NT2/D1 (cell line): ENCODE measurements around the gene LIN7A.

Source experiments
- DNase-seq: peaks from one replicate; pipeline ENCODE4 v3.0.0-alpha.2; 2011; ENCODE audit warnings: low read depth, low spot score
- H3K27me3 ChIP-seq: 2 replicates; pipeline ENCODE4 v1.6.0; 2011; ENCODE audit warnings: mild to moderate bottlenecking; ENCODE audit not compliant: insufficient read length, insufficient read depth
- H3K36me3 ChIP-seq: 2 replicates; pipeline ENCODE4 v1.6.1; 2011; ENCODE audit warnings: mild to moderate bottlenecking, low read length, mixed read lengths; ENCODE audit not compliant: insufficient read depth, insufficient read length
- H3K4me1 ChIP-seq: 2 replicates; pipeline ENCODE4 v1.5.1; 2011; ENCODE audit not compliant: insufficient read depth, insufficient read length
- H3K4me3 ChIP-seq: 2 replicates; pipeline ENCODE4 v1.5.1; 2011; ENCODE audit warnings: low read depth; ENCODE audit not compliant: insufficient read length
- H3K9ac ChIP-seq: 2 replicates; pipeline ENCODE4 v1.6.0; 2011; ENCODE audit warnings: low read depth; ENCODE audit not compliant: insufficient read length
- H3K9me3 ChIP-seq: 2 replicates; pipeline ENCODE4 v1.5.1; 2011; ENCODE audit warnings: mild to moderate bottlenecking, low read length; ENCODE audit not compliant: insufficient read depth
- SUZ12 ChIP-seq: IDR thresholded peaks from 2 replicates; pipeline ENCODE4 v1.6.1; 2011; ENCODE audit not compliant: insufficient read length, insufficient read depth; ENCODE audit errors: extremely low read depth
- YY1 ChIP-seq: IDR thresholded peaks from 2 replicates; pipeline ENCODE4 v1.6.1; 2011; ENCODE audit not compliant: insufficient read length, insufficient read depth
- ZNF274 ChIP-seq: IDR thresholded peaks from 2 replicates; pipeline ENCODE4 v1.6.1; 2011; ENCODE audit warnings: mild to moderate bottlenecking, low read depth, low read length

LIN7A gene

GRCh38 chr12:80860206-80860605 is 77.5 kb downstream of the LIN7A start:
- no peaks in the 10 kb centered on the region for H3K27me3 ChIP-seq
- no peaks in the 10 kb centered on the region for H3K9me3 ChIP-seq
- no peak overlapping the region for H3K4me3 ChIP-seq
- no peak overlapping the region for H3K9ac ChIP-seq
- TF ChIP-seq YY1 (no peak), ZNF274 (no peak), SUZ12 (no peak)
- no peaks in the 10 kb centered on the region for H3K4me1 ChIP-seq
- DNase-seq, result no peak
- H3K36me3 ChIP-seq, result no peaks in the 10 kb centered on the region

GRCh38 chr12:80858356-80858755 is 79.4 kb downstream of the LIN7A start:
- DNase-seq, result no peak
- no peaks in the 10 kb centered on the region for H3K27me3 ChIP-seq
- no peak for TF ChIP-seq SUZ12
- no peak for TF ChIP-seq YY1
- TF ChIP-seq ZNF274, result no peak
- H3K36me3 ChIP-seq, result no peaks in the 10 kb centered on the region
- no peak overlapping the region for H3K4me3 ChIP-seq
- H3K9me3 ChIP-seq, result no peaks in the 10 kb centered on the region
- no peak overlapping the region for H3K9ac ChIP-seq
- no peaks in the 10 kb centered on the region for H3K4me1 ChIP-seq

GRCh38 chr12:80857311-80857710 is 80.4 kb downstream of the LIN7A start:
- no peaks in the 10 kb centered on the region for H3K36me3 ChIP-seq
- H3K9me3 ChIP-seq, result no peaks in the 10 kb centered on the region
- DNase-seq, result no peak
- no peak overlapping the region for H3K4me3 ChIP-seq
- no peaks in the 10 kb centered on the region for H3K4me1 ChIP-seq
- TF ChIP-seq SUZ12 (no peak), YY1 (no peak), ZNF274 (no peak)
- no peaks in the 10 kb centered on the region for H3K27me3 ChIP-seq
- no peak overlapping the region for H3K9ac ChIP-seq

- H3K9ac ChIP-seq, result no peak overlapping the region
- no peak for DNase-seq
- peaks cover 2% of the 10 kb centered on the region for H3K4me1 ChIP-seq
- TF ChIP-seq YY1 (no peak), ZNF274 (no peak), SUZ12 (no peak)
- H3K36me3 ChIP-seq, result no peaks in the 10 kb centered on the region
- H3K27me3 ChIP-seq, result no peaks in the 10 kb centered on the region
- no peaks in the 10 kb centered on the region for H3K9me3 ChIP-seq
- no peak overlapping the region for H3K4me3 ChIP-seq
Observed at GRCh38 chr12:80849337-80849736, 88.4 kb downstream of the LIN7A start.

GRCh38 chr12:80848858-80849257 is 88.9 kb downstream of the LIN7A start:
- Histone ChIP-seq H3K9ac (no peak overlapping the region), H3K27me3 (no peaks in the 10 kb centered on the region), H3K4me3 (no peak overlapping the region), H3K9me3 (no peaks in the 10 kb centered on the region), H3K4me1 (peaks cover 2% of the 10 kb centered on the region), H3K36me3 (no peaks in the 10 kb centered on the region)
- TF ChIP-seq SUZ12, result no peak
- no peak for TF ChIP-seq ZNF274
- no peak for TF ChIP-seq YY1
- no peak for DNase-seq

DNA sequence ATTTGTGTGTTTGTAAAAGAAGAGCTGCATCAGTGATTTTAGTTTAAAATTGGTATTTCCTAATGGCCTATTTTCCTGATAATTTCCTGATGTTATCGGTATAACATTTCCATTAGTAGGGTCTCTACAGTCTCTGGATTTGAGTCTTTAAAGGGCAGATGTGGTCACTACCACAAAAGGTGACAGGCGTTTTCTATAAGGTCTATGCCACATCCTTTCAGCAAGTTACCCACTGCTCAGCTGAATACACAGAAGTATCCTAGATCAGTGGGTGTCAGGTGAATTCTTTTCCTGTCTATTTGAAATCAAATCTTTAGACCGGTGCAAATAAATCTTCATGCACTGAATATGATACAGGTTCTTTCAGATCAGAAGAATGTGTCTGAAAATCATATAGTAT is 90.2 kb downstream of the LIN7A start:
- no peaks in the 10 kb centered on the region for H3K36me3 ChIP-seq
- DNase-seq, result no peak
- no peak overlapping the region for H3K9ac ChIP-seq
- no peaks in the 10 kb centered on the region for H3K9me3 ChIP-seq
- TF ChIP-seq YY1, result no peak
- TF ChIP-seq SUZ12, result no peak
- TF ChIP-seq ZNF274, result no peak
- peaks cover 2% of the 10 kb centered on the region for H3K4me1 ChIP-seq
- no peaks in the 10 kb centered on the region for H3K27me3 ChIP-seq
- no peak overlapping the region for H3K4me3 ChIP-seq

- DNase-seq, result no peak
- TF ChIP-seq ZNF274 (no peak), YY1 (no peak), SUZ12 (no peak)
- H3K9ac ChIP-seq, result no peak overlapping the region
Observed at GRCh38 chr12:80846952-80847351, 90.8 kb downstream of the LIN7A start.

GRCh38 chr12:80845639-80846038 is 92.1 kb downstream of the LIN7A start:
- Histone ChIP-seq H3K36me3 (no peaks in the 10 kb centered on the region), H3K9ac (no peak overlapping the region), H3K27me3 (no peaks in the 10 kb centered on the region), H3K4me3 (no peak overlapping the region), H3K9me3 (no peaks in the 10 kb centered on the region), H3K4me1 (peaks cover 2% of the 10 kb centered on the region)
- no peak for DNase-seq
- no peak for TF ChIP-seq ZNF274
- no peak for TF ChIP-seq YY1
- no peak for TF ChIP-seq SUZ12

More at GRCh38 chr12:80846952-80847351, 90.8 kb downstream of the LIN7A start:
- H3K27me3 ChIP-seq, result no peaks in the 10 kb centered on the region
- no peaks in the 10 kb centered on the region for H3K36me3 ChIP-seq
- no peaks in the 10 kb centered on the region for H3K9me3 ChIP-seq
- H3K4me3 ChIP-seq, result no peak overlapping the region
- H3K4me1 ChIP-seq, result peaks cover 2% of the 10 kb centered on the region
